OCI-LY1 (cell line): ENCODE results near the gene JOSD2.

Experiments used
- EZH2 ChIP-seq: fragments of 200-600 bp; sonication (generic), shearing (Covaris generic); IDR thresholded peaks from 2 replicates; pipeline ENCODE4 v1.8.0; 2017; ENCODE audit warnings: borderline replicate concordance, mixed run types, mild to moderate bottlenecking, antibody characterized with exemption, low read length, moderate library complexity, mixed read lengths
- TF ChIP-seq, protein P1 (sequence below): fragments of 200-600 bp; sonication (generic), shearing (Covaris generic); IDR thresholded peaks from 2 replicates; pipeline ENCODE4 v1.5.1; 2017; ENCODE audit warnings: mild to moderate bottlenecking, antibody characterized with exemption, low read length, moderate library complexity, mixed read lengths

DNA sequence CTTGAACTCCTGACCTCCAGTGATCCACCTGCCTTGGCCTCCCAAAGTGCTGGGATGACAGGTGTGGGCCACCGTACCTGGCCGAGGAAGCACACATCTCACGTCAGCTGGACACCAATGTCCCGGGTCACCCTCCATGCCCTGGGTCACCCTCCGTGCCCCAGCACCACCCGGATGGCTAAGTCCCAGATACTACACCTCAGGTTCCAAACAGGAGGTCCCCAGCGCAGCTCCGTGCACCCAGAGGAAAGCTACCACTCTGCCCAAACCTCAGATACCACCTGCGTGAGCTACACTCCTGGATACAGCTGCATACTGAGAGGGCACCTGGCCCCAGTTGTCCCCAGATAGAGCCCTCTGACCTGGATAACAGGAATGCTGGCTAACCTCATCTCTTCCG, 43.2 kb upstream of the JOSD2 start:
- TF ChIP-seq, protein P1, sequence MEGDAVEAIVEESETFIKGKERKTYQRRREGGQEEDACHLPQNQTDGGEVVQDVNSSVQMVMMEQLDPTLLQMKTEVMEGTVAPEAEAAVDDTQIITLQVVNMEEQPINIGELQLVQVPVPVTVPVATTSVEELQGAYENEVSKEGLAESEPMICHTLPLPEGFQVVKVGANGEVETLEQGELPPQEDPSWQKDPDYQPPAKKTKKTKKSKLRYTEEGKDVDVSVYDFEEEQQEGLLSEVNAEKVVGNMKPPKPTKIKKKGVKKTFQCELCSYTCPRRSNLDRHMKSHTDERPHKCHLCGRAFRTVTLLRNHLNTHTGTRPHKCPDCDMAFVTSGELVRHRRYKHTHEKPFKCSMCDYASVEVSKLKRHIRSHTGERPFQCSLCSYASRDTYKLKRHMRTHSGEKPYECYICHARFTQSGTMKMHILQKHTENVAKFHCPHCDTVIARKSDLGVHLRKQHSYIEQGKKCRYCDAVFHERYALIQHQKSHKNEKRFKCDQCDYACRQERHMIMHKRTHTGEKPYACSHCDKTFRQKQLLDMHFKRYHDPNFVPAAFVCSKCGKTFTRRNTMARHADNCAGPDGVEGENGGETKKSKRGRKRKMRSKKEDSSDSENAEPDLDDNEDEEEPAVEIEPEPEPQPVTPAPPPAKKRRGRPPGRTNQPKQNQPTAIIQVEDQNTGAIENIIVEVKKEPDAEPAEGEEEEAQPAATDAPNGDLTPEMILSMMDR, result no peak
- no peak for TF ChIP-seq EZH2
